Choroid plexus epithelial cell (primary cell): ENCODE data around the gene FAM219B.

Experiments
- DNase-seq: peaks from one replicate; pipeline ENCODE4 v3.0.0-alpha.2; 2010; ENCODE audit warnings: low read depth
- H3K4me3 ChIP-seq: 2 replicates; pipeline ENCODE4 v1.5.1; 2011; ENCODE audit warnings: low read depth, mild to moderate bottlenecking, control low read depth, low read length, moderate library complexity
- CTCF ChIP-seq: conservative IDR thresholded peaks from 2 replicates; pipeline ENCODE4 v1.5.1; 2011; ENCODE audit warnings: low read depth, mild to moderate bottlenecking, control low read depth, inconsistent platforms, low read length, moderate library complexity

Gene FAM219B

GRCh38 chr15:74856537-74856936, 50.1 kb downstream of the FAM219B start:
- H3K4me3 ChIP-seq: no peak overlapping the region
- no peak for DNase-seq
- no peak for TF ChIP-seq CTCF

GRCh38 chr15:74855857-74856256, 50.8 kb downstream of the FAM219B start:
- no peak for TF ChIP-seq CTCF
- no peak overlapping the region for H3K4me3 ChIP-seq
- no peak for DNase-seq

- H3K4me3 ChIP-seq: no peak overlapping the region
- TF ChIP-seq CTCF: no peak
- no peak for DNase-seq
Measured at GRCh38 chr15:74854453-74855022, 52.1 kb downstream of the FAM219B start.

GRCh38 chr15:74851960-74852359, 54.7 kb downstream of the FAM219B start:
- no peak for DNase-seq
- no peak for TF ChIP-seq CTCF
- no peak overlapping the region for H3K4me3 ChIP-seq

- no peak overlapping the region for H3K4me3 ChIP-seq
- no peak for DNase-seq
- no peak for TF ChIP-seq CTCF
Measured at GRCh38 chr15:74850393-74850792, 56.3 kb downstream of the FAM219B start.
